K562 (cell line): ENCODE results near the gene MLLT6. TPM values are rescaled to one million over a fixed set of nuclear protein-coding genes. Genes with fewer than 3 reads are reported as not detected.

Source experiments
- CGGBP1 ChIP-seq: fragments of 250-450 bp; sonication (Bioruptor Pico); IDR thresholded peaks from 2 replicates; pipeline ENCODE4 v1.9.0; 2021; ENCODE audit warnings: mild to moderate bottlenecking
- DIDO1 ChIP-seq: fragments of 450-650 bp; IDR thresholded peaks from 2 replicates; pipeline ENCODE4 v1.6.1; 2016; ENCODE audit warnings: low read depth, missing biosample characterization, missing genetic modification characterization
- ESRRA ChIP-seq: fragments of 450-650 bp; IDR thresholded peaks from 2 replicates; pipeline ENCODE4 v1.6.1; 2014; ENCODE audit warnings: low read depth, mild to moderate bottlenecking, moderate library complexity, borderline replicate concordance
- HCFC1 ChIP-seq: IDR thresholded peaks from 2 replicates; pipeline ENCODE4 v1.6.1; 2012; ENCODE audit warnings: low read depth, low read length, improper control_type of control experiment
- ILF3 ChIP-seq: fragments of 450-650 bp; IDR thresholded peaks from 2 replicates; pipeline ENCODE4 v1.6.1; 2018; ENCODE audit warnings: antibody characterized with exemption, mild to moderate bottlenecking, moderate library complexity, borderline replicate concordance
- JUNB ChIP-seq: fragments of 450-650 bp; formaldehyde crosslinking; conservative IDR thresholded peaks from 2 replicates; pipeline ENCODE4 v1.4.0; 2020; ENCODE audit warnings: mild to moderate bottlenecking
- LEF1 ChIP-seq: fragments of 450-650 bp; IDR thresholded peaks from 2 replicates; pipeline ENCODE4 v1.6.1; 2016; ENCODE audit warnings: mild to moderate bottlenecking
- PHF8 ChIP-seq: fragments of 200-600 bp; sonication (generic); IDR thresholded peaks from 2 replicates; pipeline ENCODE4 v1.6.1; 2012; ENCODE audit warnings: mixed run types, mild to moderate bottlenecking, inconsistent platforms, low read length, moderate library complexity, borderline replicate concordance
- POLR2B ChIP-seq: fragments of 450-650 bp; IDR thresholded peaks from 2 replicates; pipeline ENCODE4 v1.6.1; 2018; ENCODE audit warnings: low read depth; ENCODE audit not compliant: partially characterized antibody
- SRSF1 ChIP-seq: fragments of 200-400 bp; formaldehyde crosslinking; IDR thresholded peaks from 2 replicates; pipeline ENCODE4 v1.6.1; 2017; ENCODE audit warnings: mild to moderate bottlenecking, low read depth, low read length, moderate library complexity
- ZFP1 ChIP-seq: fragments of 450-650 bp; formaldehyde crosslinking; IDR thresholded peaks from 2 replicates; pipeline ENCODE4 v1.4.0; 2020; ENCODE audit warnings: mild to moderate bottlenecking, mixed read lengths
- ZFX ChIP-seq: sonication (generic); formaldehyde crosslinking; IDR thresholded peaks from 2 replicates; pipeline ENCODE4 v1.8.0; 2022; ENCODE audit warnings: mild to moderate bottlenecking, missing genetic modification reagents, moderate library complexity
- polyA plus RNA-seq, 8 experiments: library from polyadenylated mRNA; depleted of rRNA in 4 of 8; stranded (reverse) in 5 of 8; unstranded in 3 of 8; fragments of >200 nt; fragmentation: Nextera tagmentation in 2 of 8; fragmentation: Illumina TruSeq in 1 of 8; extraction: Ambion mirVana in 2 of 8; extraction: Trizol in 1 of 8; gene quantifications; 2 replicates each; pipeline versions ENCODE4 v1.2.1 to v1.2.3, GENCODE V29; 2011 to 2014; ENCODE audit warnings: inconsistent platforms in 1 of 8, missing spikeins in 1 of 8
- total RNA-seq, 7 experiments: library from RNA; depleted of rRNA in 6 of 7; stranded (reverse); fragments of >200 nt in 6 of 7; fragmentation: Illumina TruSeq in 2 of 7; extraction: Trizol in 2 of 7; gene quantifications; 2 replicates each; pipeline versions ENCODE4 v1.2.1 to v1.2.3, GENCODE V29; 2011 to 2021; ENCODE audit warnings: low replicate concordance in 1 of 7
- TF ChIP-seq, protein P1 (sequence below): fragments of 250-450 bp; sonication (Bioruptor Pico); IDR thresholded peaks from 2 replicates; pipeline ENCODE4 v1.4.0; 2020; ENCODE audit warnings: mild to moderate bottlenecking, moderate library complexity
- TF ChIP-seq, protein P2 (sequence below): fragments of 450-650 bp; formaldehyde crosslinking; IDR thresholded peaks from 2 replicates; pipeline ENCODE4 v1.4.0; 2020; ENCODE audit warnings: mild to moderate bottlenecking, mixed read lengths
- TF ChIP-seq, protein P3 (sequence below): sonication (generic); formaldehyde crosslinking; IDR thresholded peaks from 2 replicates; pipeline ENCODE4 v1.8.1; 2023; ENCODE audit warnings: mild to moderate bottlenecking, missing genetic modification reagents

The MLLT6 gene
- total and polyA plus RNA-seq, 9 of the 15 experiments (the other 6 are each of a cell fraction or from before 2014, with no cell fraction given): 3.1 to 71.7 (median 30.0) TPM

GRCh38 chr17:38703742-38704605, 1.1 kb upstream of the MLLT6 start (continued):
- TF ChIP-seq ILF3 (no peak), JUNB (CRISPR knock-in tag) (no peak), POLR2B (peak; percentile 13), LEF1 (0 out of 2 replicates have a peak, but pooled peaks have one; percentile 62), CGGBP1 (CRISPR knock-in tag) (no peak), HCFC1 (0 out of 2 replicates have a peak, but pooled peaks have one; percentile 18), ESRRA (peak; percentile 95), PHF8 (peak; percentile 25; the same call in 1 of the 2 replicates), ZFP1 (CRISPR knock-in tag) (no peak), SRSF1 (no peak), ZFX (peak; percentile 40), DIDO1 (tag) (no peak)
- TF ChIP-seq, protein P1, sequence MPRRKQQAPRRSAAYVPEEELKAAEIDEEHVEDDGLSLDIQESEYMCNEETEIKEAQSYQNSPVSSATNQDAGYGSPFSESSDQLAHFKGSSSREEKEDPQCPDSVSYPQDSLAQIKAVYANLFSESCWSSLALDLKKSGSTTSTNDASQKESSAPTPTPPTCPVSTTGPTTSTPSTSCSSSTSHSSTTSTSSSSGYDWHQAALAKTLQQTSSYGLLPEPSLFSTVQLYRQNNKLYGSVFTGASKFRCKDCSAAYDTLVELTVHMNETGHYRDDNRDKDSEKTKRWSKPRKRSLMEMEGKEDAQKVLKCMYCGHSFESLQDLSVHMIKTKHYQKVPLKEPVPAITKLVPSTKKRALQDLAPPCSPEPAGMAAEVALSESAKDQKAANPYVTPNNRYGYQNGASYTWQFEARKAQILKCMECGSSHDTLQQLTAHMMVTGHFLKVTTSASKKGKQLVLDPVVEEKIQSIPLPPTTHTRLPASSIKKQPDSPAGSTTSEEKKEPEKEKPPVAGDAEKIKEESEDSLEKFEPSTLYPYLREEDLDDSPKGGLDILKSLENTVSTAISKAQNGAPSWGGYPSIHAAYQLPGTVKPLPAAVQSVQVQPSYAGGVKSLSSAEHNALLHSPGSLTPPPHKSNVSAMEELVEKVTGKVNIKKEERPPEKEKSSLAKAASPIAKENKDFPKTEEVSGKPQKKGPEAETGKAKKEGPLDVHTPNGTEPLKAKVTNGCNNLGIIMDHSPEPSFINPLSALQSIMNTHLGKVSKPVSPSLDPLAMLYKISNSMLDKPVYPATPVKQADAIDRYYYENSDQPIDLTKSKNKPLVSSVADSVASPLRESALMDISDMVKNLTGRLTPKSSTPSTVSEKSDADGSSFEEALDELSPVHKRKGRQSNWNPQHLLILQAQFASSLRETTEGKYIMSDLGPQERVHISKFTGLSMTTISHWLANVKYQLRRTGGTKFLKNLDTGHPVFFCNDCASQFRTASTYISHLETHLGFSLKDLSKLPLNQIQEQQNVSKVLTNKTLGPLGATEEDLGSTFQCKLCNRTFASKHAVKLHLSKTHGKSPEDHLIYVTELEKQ (CRISPR knock-in tag): no peak
- TF ChIP-seq, protein P2, sequence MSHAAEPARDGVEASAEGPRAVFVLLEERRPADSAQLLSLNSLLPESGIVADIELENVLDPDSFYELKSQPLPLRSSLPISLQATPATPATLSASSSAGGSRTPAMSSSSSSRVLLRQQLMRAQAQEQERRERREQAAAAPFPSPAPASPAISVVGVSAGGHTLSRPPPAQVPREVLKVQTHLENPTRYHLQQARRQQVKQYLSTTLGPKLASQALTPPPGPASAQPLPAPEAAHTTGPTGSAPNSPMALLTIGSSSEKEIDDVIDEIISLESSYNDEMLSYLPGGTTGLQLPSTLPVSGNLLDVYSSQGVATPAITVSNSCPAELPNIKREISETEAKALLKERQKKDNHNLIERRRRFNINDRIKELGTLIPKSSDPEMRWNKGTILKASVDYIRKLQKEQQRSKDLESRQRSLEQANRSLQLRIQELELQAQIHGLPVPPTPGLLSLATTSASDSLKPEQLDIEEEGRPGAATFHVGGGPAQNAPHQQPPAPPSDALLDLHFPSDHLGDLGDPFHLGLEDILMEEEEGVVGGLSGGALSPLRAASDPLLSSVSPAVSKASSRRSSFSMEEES: no peak
- TF ChIP-seq, protein P3, sequence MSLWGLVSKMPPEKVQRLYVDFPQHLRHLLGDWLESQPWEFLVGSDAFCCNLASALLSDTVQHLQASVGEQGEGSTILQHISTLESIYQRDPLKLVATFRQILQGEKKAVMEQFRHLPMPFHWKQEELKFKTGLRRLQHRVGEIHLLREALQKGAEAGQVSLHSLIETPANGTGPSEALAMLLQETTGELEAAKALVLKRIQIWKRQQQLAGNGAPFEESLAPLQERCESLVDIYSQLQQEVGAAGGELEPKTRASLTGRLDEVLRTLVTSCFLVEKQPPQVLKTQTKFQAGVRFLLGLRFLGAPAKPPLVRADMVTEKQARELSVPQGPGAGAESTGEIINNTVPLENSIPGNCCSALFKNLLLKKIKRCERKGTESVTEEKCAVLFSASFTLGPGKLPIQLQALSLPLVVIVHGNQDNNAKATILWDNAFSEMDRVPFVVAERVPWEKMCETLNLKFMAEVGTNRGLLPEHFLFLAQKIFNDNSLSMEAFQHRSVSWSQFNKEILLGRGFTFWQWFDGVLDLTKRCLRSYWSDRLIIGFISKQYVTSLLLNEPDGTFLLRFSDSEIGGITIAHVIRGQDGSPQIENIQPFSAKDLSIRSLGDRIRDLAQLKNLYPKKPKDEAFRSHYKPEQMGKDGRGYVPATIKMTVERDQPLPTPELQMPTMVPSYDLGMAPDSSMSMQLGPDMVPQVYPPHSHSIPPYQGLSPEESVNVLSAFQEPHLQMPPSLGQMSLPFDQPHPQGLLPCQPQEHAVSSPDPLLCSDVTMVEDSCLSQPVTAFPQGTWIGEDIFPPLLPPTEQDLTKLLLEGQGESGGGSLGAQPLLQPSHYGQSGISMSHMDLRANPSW (CRISPR knock-in tag): no peak
